Keratinocyte (primary cell): ENCODE results near the gene RPS19BP1.

ENCODE experiments used
- EZH2 ChIP-seq: IDR thresholded peaks from one replicate; pipeline ENCODE4 v1.6.1; 2012; ENCODE audit warnings: inconsistent platforms, mild to moderate bottlenecking, low read length, moderate library complexity
- TF ChIP-seq, protein P1 (sequence below), 3 experiments: IDR thresholded peaks in 1 of 3; conservative IDR thresholded peaks in 1 of 3; optimal IDR thresholded peaks in 1 of 3; 2 replicates in 2 of 3; 3 replicates in 1 of 3; pipeline versions ENCODE3 to v1.5.1; 2011; ENCODE audit warnings: low read length in 3 of 3, mild to moderate bottlenecking in 3 of 3, moderate library complexity in 2 of 3, control low read depth in 1 of 3, inconsistent platforms in 1 of 3; ENCODE audit not compliant: insufficient read depth in 2 of 3; ENCODE audit errors: extremely low read depth in 1 of 3

- TF ChIP-seq, protein P1, sequence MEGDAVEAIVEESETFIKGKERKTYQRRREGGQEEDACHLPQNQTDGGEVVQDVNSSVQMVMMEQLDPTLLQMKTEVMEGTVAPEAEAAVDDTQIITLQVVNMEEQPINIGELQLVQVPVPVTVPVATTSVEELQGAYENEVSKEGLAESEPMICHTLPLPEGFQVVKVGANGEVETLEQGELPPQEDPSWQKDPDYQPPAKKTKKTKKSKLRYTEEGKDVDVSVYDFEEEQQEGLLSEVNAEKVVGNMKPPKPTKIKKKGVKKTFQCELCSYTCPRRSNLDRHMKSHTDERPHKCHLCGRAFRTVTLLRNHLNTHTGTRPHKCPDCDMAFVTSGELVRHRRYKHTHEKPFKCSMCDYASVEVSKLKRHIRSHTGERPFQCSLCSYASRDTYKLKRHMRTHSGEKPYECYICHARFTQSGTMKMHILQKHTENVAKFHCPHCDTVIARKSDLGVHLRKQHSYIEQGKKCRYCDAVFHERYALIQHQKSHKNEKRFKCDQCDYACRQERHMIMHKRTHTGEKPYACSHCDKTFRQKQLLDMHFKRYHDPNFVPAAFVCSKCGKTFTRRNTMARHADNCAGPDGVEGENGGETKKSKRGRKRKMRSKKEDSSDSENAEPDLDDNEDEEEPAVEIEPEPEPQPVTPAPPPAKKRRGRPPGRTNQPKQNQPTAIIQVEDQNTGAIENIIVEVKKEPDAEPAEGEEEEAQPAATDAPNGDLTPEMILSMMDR (optimal IDR thresholded peaks at IDR 0.05 in 1 of 3, IDR thresholded peaks at IDR 0.05 in 1 of 3, conservative IDR thresholded peaks at IDR 0.05 in 1 of 3; ENCODE audit: extremely low read depth in 1 of 3, insufficient read depth in 2 of 3, low read length in 3 of 3) = no peak
- TF ChIP-seq EZH2 = no peak
Observed at GRCh38 chr22:39488563-39489083, 43.9 kb downstream of the RPS19BP1 start.
